ENCODE measurements around the gene TMEM121B.

- TF ChIP-seq POLR2A (IDR thresholded peaks at IDR 0.05) (no peak), CTCF (IDR thresholded peaks at IDR 0.05) (no peak)
Measured at GRCh38 chr22:17102297-17102667, 18.9 kb downstream of the TMEM121B start.

All from testis (tissue), 2 donors.